Spleen (tissue), 11 donors: ENCODE data around the gene ROR1. TPM values are rescaled to one million over a fixed set of nuclear protein-coding genes. Genes with fewer than 3 reads are reported as not detected.

ENCODE experiments used
- DNase-seq: peaks from one replicate; pipeline ENCODE4 v3.0.0-alpha.2; 2020
- H3K27ac ChIP-seq, 8 donors: fragments of 200-600 bp; sonication (generic) in 7 of 8; 1 replicate in 4 of 8; 2 replicates in 4 of 8; pipeline versions ENCODE4 v1.5.0 to v1.8.0; 2016 to 2021; ENCODE audit warnings: inconsistent platforms in 4 of 8, mild to moderate bottlenecking in 4 of 8, moderate library complexity in 1 of 8
- H3K27me3 ChIP-seq, 7 donors: fragments of 200-600 bp; sonication (generic) in 6 of 7; replicated peaks in 1 of 7; 1 replicate in 4 of 7; 2 replicates in 3 of 7; pipeline versions ENCODE4 v1.5.0 to v1.8.0; 2016 to 2021; ENCODE audit warnings: inconsistent platforms in 3 of 7, mild to moderate bottlenecking in 1 of 7
- H3K36me3 ChIP-seq, 6 donors: fragments of 200-600 bp; sonication (generic) in 5 of 6; 1 replicate in 4 of 6; 2 replicates in 2 of 6; pipeline versions ENCODE4 v1.5.0 to v1.8.0; 2016 to 2021; ENCODE audit warnings: inconsistent platforms in 2 of 6
- H3K4me1 ChIP-seq, 6 donors: fragments of 200-600 bp; sonication (generic) in 5 of 6; 1 replicate in 3 of 6; 2 replicates in 3 of 6; pipeline versions ENCODE4 v1.5.0 to v1.8.0; 2016 to 2021; ENCODE audit warnings: inconsistent platforms in 3 of 6
- H3K4me3 ChIP-seq, 8 donors: fragments of 200-600 bp; sonication (generic) in 7 of 8; 1 replicate in 4 of 8; 2 replicates in 4 of 8; pipeline versions ENCODE4 v1.5.0 to v1.8.0; 2016 to 2021; ENCODE audit warnings: inconsistent platforms in 4 of 8, mild to moderate bottlenecking in 4 of 8, moderate library complexity in 2 of 8
- H3K9me3 ChIP-seq, 8 donors: fragments of 200-600 bp; sonication (generic) in 7 of 8; 1 replicate in 4 of 8; 2 replicates in 4 of 8; pipeline versions ENCODE4 v1.5.0 to v1.8.0; 2016 to 2021; ENCODE audit warnings: inconsistent platforms in 4 of 8
- CTCF ChIP-seq, 11 experiments: fragments of 200-600 bp in 7 of 11; fragments of 450-650 bp in 4 of 11; sonication (generic) in 4 of 11; IDR thresholded peaks in 8 of 11; conservative IDR thresholded peaks in 3 of 11; 1 replicate in 7 of 11; 2 replicates in 4 of 11; pipeline versions ENCODE4 v1.4.0 to v1.8.0; 2016 to 2021; ENCODE audit warnings: antibody characterized with exemption in 11 of 11, inconsistent platforms in 4 of 11, mild to moderate bottlenecking in 1 of 11
- POLR2A ChIP-seq, 3 donors: fragments of 450-650 bp; IDR thresholded peaks; one replicate each; pipeline ENCODE4 v1.5.1; 2017; ENCODE audit warnings: antibody characterized with exemption in 3 of 3, mild to moderate bottlenecking in 1 of 3
- POLR2AphosphoS5 ChIP-seq, 3 donors: sonication (generic); formaldehyde crosslinking; IDR thresholded peaks; one replicate each; pipeline ENCODE4 v1.5.1; 2017; ENCODE audit warnings: antibody characterized with exemption in 3 of 3
- WGBS, 5 donors: extraction: QIAGEN DNeasy Blood & Tissue Kit in 3 of 5; methylation state at CpG; one replicate each; pipeline versions ENCODE4 v1.1.5 to v1.1.7; 2013 to 2018; 5-methylcytosine and 5-hydroxymethylcytosine counted together
- intact Hi-C: fragments of 100-400 bp; cut with DNase I; formaldehyde crosslinking; loops from one replicate; pipeline ENCODE4 v1.15.0; 2023; ENCODE audit warnings: low total_unique reads
- polyA plus RNA-seq, 3 donors: library from polyadenylated mRNA; stranded (reverse); fragments of 200-250 nt; gene quantifications; one replicate each; pipeline ENCODE4 v1.2.1, GENCODE V29; 2013
- total RNA-seq, 7 donors: library from RNA; depleted of rRNA in 3 of 7; stranded (reverse); fragments of >200 nt in 3 of 7; fragmentation: NEBNext Ultra II Directional in 4 of 7; extraction: Animal tissue kit (Norgen Biotek cat#: 25700) in 4 of 7; gene quantifications; one replicate each; pipeline versions ENCODE4 v1.1.0 to v1.2.1, GENCODE V29; 2016 to 2021
- donor health status: healthy with polysubstance abuse.
- donor health status: DM: no; HTN: no; CAD: no; lungs with moderate emphysema.
- donor health status: DM: no; HTN: no; CAD: no.
- donor health status: Bipolar disorder and iron deficiency.
- donor health status: healthy.
- donor health status: DM: no; HTN: no; CAD: no.
- donor health status: DM: yes; HTN: yes; CAD: no.

The ROR1 gene
- total and polyA plus RNA-seq, 10 donors = 0.43 to 12.3 (median 6.4) TPM

GRCh38 chr1:63921359-63921758 lies 147.5 kb downstream of the ROR1 start:
- WGBS, 5 donors = 85 to 94% (median 90%) methylated on average over 5 of the region's 5 CpGs
- DNase-seq = no peak
- no peak overlapping the region for H3K4me3 ChIP-seq
- TF ChIP-seq POLR2A (IDR thresholded peaks at IDR 0.05) (no peak), POLR2AphosphoS5 (IDR thresholded peaks at IDR 0.05) (no peak), CTCF (IDR thresholded peaks at IDR 0.05 in 8 of 11, conservative IDR thresholded peaks at IDR 0.05 in 3 of 11) (no peak)
- no peaks in the 10 kb centered on the region for H3K9me3 ChIP-seq
- H3K4me1 ChIP-seq = peaks cover 0 to 15% (median 0%) of the 10 kb centered on the region in 6 donors
- no peaks in the 10 kb centered on the region for H3K27me3 ChIP-seq
- no peaks in the 10 kb centered on the region for H3K36me3 ChIP-seq
- intact Hi-C loops = no loop called here
- no peak overlapping the region for H3K27ac ChIP-seq

- Histone ChIP-seq H3K27ac (no peak overlapping the region), H3K4me3 (no peak overlapping the region)
- no peak for TF ChIP-seq CTCF (IDR thresholded peaks at IDR 0.05 in 8 of 11, conservative IDR thresholded peaks at IDR 0.05 in 3 of 11)
- no peak for TF ChIP-seq POLR2AphosphoS5 (IDR thresholded peaks at IDR 0.05)
- no peak for TF ChIP-seq POLR2A (IDR thresholded peaks at IDR 0.05)
Measured at GRCh38 chr1:63921802-63922201, 148.0 kb downstream of the ROR1 start.

GRCh38 chr1:63922848-63923247 lies 149.0 kb downstream of the ROR1 start:
- Histone ChIP-seq H3K4me3 (no peak overlapping the region), H3K4me1 (peaks cover 0 to 15% (median 0%) of the 10 kb centered on the region in 6 donors), H3K36me3 (no peaks in the 10 kb centered on the region), H3K27ac (peak overlapping the region in 5 of 8 donors; percentile 3 to 38 (median 22)), H3K27me3 (no peaks in the 10 kb centered on the region), H3K9me3 (no peaks in the 10 kb centered on the region)
- no peak for DNase-seq
- 49 to 61% (median 52%) methylated on average over 6 of the region's 6 CpGs for WGBS, 5 donors
- intact Hi-C loops = no loop called here
- TF ChIP-seq CTCF (IDR thresholded peaks at IDR 0.05 in 8 of 11, conservative IDR thresholded peaks at IDR 0.05 in 3 of 11) (no peak), POLR2A (IDR thresholded peaks at IDR 0.05) (no peak), POLR2AphosphoS5 (IDR thresholded peaks at IDR 0.05) (no peak)

More at GRCh38 chr1:63921802-63922201, 148.0 kb downstream of the ROR1 start:
- intact Hi-C loops = no loop called here
- Histone ChIP-seq H3K36me3 (no peaks in the 10 kb centered on the region), H3K27me3 (no peaks in the 10 kb centered on the region), H3K9me3 (no peaks in the 10 kb centered on the region), H3K4me1 (peaks cover 0 to 15% (median 0%) of the 10 kb centered on the region in 6 donors)
- DNase-seq = no peak

- peak overlapping the region in 4 of 8 donors; percentile 3 to 38 (median 14) for H3K27ac ChIP-seq
- DNase-seq = no peak
- no peaks in the 10 kb centered on the region for H3K9me3 ChIP-seq
- H3K4me3 ChIP-seq = no peak overlapping the region
- H3K27me3 ChIP-seq = no peaks in the 10 kb centered on the region
- TF ChIP-seq CTCF (IDR thresholded peaks at IDR 0.05 in 8 of 11, conservative IDR thresholded peaks at IDR 0.05 in 3 of 11) (no peak), POLR2AphosphoS5 (IDR thresholded peaks at IDR 0.05) (no peak), POLR2A (IDR thresholded peaks at IDR 0.05) (no peak)
- WGBS, 5 donors = 76 to 94% (median 86%) methylated on average over 2 of the region's 2 CpGs
- peaks cover 0 to 16% (median 1%) of the 10 kb centered on the region in 6 donors for H3K4me1 ChIP-seq
- intact Hi-C loops = no loop called here
- no peaks in the 10 kb centered on the region for H3K36me3 ChIP-seq
Measured at GRCh38 chr1:63923302-63923701, 149.5 kb downstream of the ROR1 start.
